GM21447 (cell line): ENCODE data around the gene DCUN1D3.
"Not testable (repeated sequence)": the region's sequence is repeated elsewhere in the genome, so short reads cannot be mapped to it uniquely, and the experiment has no call there.

Experiments
- ATAC-seq: cut with Tn5 transposase; IDR thresholded peaks from one replicate; pipeline ENCODE4 v1.9.1; 2021; ENCODE audit not compliant: unreplicated experiment

DCUN1D3 gene, protein sequence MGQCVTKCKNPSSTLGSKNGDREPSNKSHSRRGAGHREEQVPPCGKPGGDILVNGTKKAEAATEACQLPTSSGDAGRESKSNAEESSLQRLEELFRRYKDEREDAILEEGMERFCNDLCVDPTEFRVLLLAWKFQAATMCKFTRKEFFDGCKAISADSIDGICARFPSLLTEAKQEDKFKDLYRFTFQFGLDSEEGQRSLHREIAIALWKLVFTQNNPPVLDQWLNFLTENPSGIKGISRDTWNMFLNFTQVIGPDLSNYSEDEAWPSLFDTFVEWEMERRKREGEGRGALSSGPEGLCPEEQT

DNA sequence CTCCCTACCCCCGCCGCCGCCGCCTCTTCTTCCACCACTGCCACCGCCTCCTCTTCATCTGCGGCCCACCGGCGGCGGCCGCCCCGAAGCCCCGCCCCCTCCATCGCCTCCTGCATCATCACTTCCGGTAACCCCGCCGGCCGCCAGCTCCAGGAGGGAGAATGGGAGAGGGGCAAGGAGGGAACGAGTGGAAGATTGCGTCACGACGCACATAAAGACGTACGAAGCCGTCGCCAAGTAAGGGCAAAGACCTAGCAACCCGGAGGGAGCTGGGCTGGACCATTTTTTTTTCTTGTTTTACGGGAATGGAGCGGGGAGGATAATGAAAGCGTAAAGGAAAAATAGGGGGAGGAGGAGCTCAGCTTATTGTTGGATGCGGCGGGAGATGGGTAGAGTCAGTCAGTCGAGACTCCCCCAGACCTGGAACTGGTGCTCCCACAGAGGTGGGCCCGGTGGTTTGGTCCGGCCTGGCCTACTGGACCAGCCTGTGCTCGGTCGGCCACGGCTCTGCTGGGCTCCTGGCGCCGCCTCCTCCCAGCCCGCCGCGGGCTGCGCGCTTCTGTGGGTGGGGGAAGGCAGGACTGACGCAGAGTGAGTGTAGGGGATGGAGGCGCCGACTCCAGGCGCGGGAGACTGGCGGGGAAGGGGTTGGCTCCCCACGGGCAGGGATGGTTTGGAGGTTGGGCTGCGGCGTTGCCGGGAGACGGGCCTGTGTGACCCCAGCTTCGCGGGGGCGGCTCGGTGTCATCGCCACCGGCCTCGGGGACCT is at the start of gene DCUN1D3, which contains the start of gene LYRM1:
Gene DCUN1D3, minus strand, starts transcription at position 60 of the 769 bp plus-strand sequence. CDS start 37,820 bp downstream, outside the sequence.
Gene LYRM1, plus strand, starts transcription at position 473 of the 769 bp plus-strand sequence. CDS start 14,785 bp downstream, outside the sequence.
- ATAC-seq = peak; percentile 66

DNA sequence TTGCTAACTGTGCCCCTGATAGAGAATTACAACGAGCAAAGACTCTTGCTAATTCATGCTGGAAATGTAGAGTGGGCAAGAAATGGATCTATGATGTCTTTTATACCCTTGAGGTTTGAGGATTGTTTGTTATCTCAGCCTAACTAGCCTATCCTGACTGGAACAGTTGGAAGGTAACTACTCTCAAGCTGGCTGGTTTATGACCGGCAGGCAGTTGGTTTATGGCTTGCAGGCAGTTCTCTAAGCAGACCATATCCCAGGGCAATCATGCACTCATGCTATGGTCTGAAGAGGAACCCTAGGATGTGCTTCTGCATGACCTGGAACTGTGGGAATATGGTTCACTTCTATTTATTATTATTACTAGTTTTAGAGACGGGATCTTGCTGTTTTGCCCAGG is 49.5 kb upstream of the DCUN1D3 start:
- ATAC-seq = no peak

DNA sequence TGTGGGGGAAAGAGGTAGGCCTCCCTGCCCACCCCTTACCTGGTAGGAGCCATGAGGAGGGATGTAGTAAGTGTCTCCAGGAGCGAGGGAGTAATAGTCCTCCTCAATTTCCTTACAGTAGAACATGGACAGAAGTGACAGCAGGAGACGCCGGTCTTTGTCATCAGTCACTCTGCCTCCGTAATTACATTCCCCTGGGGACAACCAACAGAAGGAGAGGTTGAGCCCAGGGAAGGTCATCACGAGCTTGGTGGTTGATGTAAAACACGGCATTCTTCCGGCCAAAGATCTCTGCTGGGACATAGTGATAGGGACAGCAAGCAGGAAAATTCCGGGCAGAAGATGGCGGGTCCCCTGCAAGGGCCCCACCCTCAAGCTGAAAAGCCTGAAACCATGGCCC is 48.3 kb upstream of the DCUN1D3 start:
- ATAC-seq = no peak

DNA sequence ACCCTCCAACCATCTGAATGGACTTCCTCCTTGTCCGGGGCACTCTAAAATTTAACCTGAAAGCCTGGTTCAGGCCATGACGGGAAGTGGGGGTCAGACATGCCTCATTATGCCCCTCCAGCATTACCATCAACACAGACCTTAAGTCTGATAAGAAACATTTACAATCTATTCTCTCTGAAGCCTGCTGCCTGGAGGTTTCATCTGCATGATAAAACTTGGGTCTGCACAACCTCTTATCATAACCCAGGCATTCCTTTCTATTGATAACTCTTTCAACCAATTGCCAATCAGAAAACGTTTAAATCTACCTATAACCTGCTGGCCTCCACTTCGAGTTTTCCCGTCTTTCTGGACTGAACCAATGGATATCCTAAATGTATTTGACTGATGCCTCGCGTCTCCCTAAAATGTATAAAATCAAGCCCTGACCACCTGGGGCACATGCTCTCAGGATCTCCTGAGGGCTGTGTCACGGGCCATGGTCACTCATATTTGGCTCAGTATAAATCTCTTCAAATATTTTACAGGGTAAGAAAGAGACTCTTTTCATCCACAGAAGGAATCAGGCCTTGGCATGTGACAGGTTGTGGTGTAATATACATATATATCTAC is 46.0 kb upstream of the DCUN1D3 start:
- no peak for ATAC-seq

DNA sequence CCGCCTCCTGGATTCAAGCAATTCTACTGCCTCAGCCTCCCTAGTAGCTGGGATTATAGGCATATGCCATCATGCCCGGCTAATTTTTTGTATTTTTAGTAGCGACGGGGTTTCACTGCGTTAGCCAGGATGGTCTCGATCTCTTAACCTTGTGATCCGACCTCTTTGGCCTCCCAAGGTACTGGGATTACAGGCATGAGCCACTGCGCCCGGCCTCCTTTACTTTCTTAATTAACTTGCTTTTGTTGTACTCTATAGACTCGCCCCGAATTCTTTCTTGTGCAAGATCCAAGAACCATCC is 45.4 kb upstream of the DCUN1D3 start:
- ATAC-seq = not testable (repeated sequence)

DNA sequence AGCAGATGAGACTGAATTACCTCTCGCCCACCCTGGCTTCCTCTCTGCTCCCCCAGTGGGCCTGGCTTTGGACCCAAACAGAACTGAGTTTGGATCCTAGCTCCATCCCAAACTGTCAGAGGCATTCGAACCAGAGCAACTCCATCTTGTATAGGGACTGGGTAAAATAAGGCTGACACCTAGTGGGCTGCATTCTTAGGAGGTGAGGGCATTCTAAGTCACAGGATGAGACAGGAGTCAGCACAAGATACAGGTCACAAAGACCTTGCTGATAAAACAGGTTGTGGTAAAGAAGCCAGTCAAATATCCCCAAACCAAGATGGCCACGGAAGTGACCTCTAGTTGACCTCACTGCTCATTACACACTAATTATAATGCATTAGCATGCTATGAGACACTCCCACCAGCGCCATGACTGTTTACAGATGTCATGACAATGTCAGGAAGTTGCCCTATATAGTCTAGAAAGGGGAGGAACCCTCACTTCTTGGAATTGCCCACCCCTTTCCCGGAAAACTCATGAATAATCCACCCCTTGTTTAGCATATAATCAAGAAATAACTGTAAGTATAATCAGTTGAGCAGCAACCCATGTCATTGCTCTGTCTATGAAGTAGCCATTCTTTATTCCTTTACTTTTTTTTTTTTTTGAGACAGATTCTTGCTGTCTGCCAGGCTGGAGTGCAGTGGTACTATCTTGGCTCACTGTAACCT is 44.9 kb upstream of the DCUN1D3 start:
- ATAC-seq = no peak

DNA sequence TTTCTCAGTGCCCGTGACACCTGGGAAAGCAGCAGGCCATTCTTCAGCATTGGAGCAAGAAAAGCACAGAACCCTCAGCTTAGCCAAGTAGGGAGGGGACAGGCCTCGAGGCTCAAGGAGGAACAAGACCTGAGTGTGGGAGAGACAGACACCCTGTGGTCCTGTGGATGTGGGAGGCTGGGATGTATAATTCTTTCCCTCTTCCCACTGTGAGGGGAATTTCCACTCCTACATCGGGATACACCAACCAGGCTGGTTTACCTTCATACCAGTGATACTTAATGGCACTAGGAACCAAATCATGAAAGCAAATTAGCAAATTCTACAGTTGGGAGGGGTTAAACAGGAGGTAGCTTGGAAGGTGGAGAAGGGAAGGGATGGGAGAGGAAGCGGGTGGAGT is 42.1 kb upstream of the DCUN1D3 start:
- no peak for ATAC-seq

DNA sequence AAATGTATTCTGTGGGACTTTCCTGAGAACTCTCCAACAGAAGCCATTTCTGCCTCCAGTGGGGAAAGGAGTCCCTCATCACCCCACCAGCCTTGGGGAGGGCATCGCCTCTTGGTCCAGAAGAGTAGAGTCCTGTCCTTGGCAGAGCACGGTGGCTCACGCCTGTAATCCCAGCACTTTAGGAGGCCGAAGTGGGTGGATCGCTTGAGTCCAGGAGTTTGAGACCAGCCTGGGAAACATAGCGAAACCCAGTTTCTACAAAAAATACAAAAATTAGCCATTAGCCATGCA is 41.4 kb upstream of the DCUN1D3 start:
- ATAC-seq = no peak

DNA sequence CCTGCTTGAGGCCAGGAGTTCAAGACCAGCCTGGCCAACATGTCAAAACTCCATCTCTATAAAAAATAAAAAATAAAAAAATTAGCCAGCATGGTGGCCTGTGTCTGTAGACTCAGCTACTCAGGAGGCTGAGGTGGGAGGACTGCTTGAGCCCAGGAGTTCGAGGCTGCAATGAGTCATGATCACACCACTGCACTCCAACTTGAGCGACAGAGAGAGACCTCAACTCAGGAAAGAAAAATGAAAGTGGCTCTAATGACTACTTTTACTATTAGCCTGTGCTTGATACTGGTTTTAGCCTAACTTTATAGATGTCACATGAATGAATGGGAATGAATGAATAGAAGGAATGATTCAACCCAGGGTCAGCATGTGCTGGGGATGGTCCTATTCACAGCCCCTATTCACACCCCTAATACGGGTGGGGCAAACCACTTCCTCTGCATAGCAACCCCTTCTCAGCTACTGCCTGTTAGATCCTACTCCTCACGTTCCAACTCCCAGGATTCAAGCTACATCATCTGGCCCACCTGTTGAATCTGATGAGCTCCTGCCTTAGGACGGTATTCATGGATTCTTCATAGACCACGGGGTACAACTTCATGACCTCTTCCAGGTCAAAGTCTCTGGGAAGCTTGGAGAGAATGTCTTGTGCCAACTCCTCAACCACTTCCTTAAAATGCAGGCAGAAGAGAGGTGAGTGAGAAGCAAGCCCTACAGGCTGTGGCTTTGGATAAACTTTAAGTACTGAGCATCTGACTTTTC is 40.9 kb upstream of the DCUN1D3 start:
- no peak for ATAC-seq

DNA sequence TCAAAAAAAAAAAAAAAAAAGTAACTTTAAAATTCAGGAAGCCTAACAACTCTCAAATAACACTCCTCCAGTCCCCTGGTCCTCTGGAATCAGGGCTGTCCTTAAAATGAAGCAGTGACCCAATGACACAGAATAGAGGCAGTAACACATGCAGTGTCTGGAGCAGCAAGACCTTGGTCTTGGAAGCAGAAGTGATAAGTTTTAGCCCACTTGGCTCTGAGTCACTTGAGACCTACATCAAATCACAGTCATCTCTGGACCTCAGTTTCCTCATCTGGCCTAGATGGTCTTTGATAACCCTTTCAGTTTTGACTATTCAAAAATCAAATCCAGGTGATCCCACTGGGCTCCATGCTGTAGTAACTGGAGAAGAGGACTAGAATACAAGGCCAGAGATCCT is 39.5 kb upstream of the DCUN1D3 start:
- no peak for ATAC-seq

DNA sequence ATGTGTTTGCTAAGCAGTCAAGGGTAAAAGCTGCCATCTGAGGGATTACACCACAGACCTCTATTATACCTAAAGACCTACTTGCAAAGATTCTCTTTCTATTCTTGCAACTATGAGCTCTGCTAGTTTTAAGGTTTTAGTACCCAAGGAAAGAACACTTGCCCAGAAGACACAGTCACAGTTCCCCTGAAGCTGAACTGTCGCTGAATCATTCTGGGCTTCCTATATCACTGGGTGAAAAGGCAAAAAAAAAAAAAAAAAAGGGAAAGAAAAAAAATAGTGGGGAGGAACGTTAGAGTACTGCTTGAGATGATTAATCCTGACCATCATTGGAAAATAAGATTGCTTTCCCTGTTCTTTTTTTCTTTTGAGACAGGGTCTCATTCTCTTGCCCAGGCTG is 38.3 kb upstream of the DCUN1D3 start:
- ATAC-seq = no peak

DNA sequence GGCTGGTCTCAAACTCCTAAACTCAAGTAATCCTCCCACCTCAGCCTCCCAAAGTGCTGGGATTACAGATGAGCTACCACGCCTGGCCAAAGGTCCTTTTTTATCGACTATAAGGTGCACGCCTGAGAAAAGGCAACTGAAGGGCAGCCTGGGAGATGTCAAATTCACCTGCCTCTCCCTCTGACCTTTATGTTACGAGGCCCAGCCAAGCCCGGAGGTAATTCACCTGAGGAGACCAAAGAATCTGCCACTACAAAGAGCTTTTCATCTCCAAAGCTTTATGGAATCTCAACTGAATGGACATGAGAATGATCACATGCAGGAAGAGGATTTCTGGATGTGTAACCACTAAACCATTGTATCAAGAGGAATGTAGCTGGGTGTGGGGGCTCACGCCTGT is 37.6 kb upstream of the DCUN1D3 start:
- ATAC-seq = no peak

DNA sequence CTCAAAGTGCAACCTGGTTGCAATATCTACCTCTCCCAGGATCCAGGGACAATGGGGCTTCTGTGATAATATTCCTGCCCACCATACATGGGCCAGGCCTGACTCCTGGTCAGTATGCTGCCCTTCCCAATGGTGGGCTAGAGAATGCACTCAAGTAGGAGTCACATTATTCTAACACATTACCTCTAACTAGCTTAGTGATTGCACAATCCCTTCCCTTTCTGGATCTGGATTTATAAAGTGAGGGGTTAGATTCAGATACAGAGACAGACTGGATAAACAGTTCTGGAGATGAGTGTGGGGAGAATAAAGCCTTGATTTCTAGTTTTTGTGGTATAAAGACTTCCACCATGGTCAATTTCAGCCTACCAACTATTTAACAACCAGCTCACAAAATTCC is 33.4 kb upstream of the DCUN1D3 start:
- no peak for ATAC-seq

DNA sequence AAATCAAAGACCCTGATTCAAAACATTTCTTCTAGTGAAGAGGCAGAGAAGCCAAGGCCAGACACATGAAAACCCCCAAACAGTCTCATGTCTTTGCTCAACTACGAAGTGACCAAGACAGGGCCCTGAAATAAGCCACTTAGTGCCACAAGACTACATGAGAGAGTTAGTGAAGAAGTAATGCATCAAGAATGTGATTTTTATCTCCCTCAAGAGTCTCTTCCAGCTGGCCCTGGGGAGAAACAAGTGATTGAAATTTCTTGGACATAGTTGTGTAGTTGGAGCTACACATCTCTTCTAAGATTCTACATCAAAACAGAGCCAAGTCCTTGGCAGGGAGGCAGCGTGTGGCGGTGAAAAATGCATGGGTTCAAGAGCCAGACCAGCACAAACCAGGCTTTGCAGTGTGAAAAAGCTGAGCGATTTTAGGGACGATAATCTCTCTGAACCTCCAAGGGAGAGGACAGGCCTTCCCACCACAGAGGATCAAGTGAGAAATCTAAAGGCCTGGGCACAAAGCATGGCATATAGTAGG is 31.0 kb upstream of the DCUN1D3 start:
- no peak for ATAC-seq

DNA sequence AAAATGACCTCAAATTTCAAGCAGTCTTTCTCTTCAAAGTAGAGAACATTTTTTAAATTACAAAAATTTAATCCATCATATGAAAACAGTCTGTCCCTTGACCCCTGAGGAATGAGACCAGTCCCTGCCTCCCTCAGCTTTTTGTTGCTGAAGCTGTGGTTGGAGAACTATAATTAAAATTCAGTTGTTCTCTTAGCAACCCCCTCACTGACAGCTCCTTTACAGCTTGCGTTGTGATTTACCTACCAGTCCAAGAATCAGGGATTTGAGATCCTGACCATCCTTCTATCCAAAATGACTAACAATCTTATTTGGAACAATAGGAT is 30.2 kb upstream of the DCUN1D3 start:
- ATAC-seq = no peak

DNA sequence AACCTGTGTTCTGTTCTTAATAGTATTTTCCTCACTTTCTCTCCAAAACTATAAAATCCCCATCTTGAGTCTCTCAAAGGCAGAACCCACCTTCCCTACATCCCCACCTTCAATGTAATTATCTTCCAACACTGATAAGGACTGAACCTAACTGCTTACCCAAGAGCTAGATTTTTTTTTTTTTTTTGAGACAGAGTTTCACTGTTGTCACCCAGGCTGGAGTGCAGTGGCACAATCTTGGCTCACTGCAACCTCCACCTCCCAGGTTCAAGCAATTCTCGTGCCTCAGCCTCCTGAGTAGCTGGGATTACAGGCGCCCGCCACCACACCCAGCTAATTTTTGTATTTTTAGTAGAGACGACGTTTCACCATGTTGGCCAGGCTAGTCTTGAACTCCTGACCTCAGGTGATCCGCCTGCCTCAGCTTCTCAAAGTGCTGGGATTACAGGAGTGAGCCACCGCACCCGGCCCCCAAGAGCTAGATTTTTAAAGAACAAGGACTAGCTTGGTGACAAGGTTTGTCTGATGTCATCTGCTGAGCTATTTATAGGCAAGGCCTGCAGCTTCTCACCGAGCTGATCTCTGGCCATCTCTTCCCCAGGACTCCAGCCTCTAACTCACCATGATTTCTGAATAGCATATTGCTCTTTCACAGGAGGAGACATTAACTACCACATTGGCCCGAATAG is 29.7 kb upstream of the DCUN1D3 start:
- ATAC-seq = not testable (repeated sequence)

DNA sequence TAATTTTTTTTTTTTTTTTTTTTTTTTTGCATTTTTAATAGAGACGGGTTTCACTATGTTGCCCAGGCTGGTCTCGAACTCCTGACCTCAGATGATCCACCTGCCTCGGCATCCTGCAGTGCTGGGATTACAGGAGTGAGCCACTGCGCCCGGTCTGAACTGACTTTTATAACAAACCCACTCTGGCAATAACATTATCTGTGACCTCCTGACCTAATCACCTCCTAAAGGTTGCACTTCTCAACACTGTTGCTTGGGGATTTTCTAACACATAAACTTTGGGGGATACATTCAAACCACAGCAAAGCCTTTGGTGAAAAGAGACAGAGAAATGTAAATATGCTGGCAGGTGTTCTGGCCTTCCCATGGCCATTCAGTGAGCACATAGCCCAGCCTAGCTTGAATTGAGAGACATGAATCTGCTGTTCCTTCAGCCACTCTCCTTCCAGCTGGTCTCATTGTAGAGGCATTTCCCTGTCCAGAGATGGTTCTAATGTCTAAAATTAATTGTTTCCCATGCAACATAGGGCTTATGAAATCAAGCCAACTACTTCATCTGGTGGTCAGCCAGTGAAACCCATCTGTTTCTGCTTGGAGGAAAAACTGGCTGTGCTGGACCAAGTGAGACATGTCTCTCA is 28.7 kb upstream of the DCUN1D3 start:
- ATAC-seq = no peak

DNA sequence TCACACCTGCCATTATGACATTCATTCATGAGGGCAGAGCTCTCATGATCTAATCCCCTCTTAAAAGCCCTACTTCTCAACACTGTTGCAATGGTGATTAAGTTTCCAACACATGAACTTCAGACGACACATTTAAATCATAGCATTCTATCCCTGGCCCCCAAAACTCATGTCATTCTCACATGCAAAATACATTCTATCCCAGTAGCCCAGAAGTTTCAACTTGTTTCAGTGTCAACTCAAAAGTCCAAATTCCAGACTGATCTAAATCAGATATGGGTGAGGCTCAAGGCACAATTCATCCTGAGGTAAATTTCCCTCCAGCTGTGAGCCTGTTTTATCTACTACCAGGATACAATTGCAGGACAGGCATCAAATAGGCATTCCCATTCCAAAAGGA is 25.6 kb upstream of the DCUN1D3 start:
- ATAC-seq = no peak

DNA sequence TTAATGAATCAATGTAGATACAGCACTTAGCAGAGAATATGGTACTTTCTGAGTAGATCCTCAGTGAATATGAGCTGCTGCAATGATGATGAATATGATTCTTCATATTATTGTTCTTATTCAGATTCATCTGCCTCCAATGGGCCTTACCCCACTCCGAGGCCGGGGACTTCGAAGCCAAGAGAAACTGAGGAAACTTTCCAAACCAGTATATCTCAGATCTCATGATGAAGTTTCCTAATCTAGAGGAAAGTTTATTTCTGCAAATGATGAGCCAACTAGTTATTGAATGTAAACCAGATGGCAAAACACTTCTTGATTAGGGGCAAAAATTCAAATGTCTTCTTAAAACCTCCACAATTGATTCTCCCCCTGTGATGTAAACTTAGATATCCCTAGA is 23.7 kb upstream of the DCUN1D3 start:
- no peak for ATAC-seq

DNA sequence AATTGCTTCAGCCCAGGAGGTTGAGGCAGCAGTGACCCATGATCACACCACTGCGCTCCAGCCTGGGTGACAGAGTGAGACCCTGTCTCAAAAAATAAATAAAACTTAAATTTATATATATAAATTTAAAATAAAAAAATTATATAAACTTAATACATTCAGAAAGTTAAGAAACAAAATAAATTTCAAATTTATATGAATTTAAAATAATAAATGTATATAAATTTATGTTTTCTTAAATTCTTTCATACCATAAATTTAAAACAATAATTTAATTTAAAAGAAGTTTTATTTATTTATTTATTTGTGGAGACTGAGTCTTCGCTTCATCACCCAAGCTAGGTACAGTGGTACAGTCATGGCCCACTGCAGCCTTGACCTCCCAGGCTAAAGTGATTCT is 20.6 kb upstream of the DCUN1D3 start:
- ATAC-seq = no peak
